Activated CD8-positive, alpha-beta memory T cell treated with anti-CD3 and anti-CD28 coated beads, Interleukin-2, amount 50 U/mL, for 48 hours (primary cell): ENCODE data around the gene FGGY.
A peak's percentile ranks its signal among the peaks of the same experiment; 100 is the strongest.
"Not testable (repeated sequence)": the region's sequence is repeated elsewhere in the genome, so short reads cannot be mapped to it uniquely, and the experiment has no call there.

Experiments used
- DNase-seq: peaks from one replicate; pipeline ENCODE4 v3.0.0-alpha.2; 2020

The FGGY gene, protein sequence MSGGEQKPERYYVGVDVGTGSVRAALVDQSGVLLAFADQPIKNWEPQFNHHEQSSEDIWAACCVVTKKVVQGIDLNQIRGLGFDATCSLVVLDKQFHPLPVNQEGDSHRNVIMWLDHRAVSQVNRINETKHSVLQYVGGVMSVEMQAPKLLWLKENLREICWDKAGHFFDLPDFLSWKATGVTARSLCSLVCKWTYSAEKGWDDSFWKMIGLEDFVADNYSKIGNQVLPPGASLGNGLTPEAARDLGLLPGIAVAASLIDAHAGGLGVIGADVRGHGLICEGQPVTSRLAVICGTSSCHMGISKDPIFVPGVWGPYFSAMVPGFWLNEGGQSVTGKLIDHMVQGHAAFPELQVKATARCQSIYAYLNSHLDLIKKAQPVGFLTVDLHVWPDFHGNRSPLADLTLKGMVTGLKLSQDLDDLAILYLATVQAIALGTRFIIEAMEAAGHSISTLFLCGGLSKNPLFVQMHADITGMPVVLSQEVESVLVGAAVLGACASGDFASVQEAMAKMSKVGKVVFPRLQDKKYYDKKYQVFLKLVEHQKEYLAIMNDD

DNA sequence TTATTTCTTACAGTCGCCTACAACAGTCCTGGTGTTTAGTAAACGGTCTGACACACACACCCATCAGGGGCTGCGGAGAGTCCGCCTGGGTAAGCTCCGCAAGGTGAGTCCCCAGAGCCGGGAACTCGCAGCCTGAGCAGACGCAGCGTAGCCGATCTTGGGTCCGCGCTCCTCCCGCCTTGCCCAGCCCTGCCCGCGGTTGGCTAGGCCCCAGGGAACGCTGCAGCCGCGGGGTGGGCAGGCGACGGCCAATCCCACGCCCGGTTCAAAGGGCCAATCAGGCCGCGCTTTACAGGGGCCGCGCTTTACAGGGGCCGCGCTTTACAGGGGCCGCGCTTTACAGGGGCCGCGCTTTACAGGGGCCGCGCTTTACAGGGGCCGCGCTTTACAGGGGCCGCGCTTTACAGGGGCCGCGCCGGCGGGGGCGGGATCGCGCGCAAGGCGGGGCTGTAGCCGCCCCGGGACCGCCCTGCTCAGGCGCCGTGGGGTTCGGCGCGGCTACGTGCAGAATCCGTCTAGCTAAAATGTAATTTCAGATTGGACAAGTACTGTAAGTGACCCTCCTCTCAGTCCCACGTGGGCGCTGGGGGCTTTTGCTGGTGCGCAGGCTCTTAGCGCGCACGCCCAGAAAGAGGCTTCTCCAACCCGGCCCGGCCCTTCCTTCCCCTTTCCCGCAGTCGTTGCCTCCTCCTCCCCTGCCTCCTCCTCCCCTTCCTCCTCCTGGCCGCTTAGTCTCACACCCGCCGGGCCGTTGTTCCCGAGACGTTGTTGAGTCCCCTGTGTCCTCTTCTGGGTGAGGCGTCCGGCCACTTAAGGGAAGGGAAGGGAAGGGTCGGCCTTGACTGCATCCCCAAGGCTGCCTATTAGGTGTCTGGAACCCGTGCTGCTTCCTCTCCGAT, at the start of gene FGGY:
Gene FGGY (plus strand): TSS at position 737 of the 899 bp plus-strand sequence. CDS start 24,456 bp downstream, outside the sequence.
- peak; percentile 89 for DNase-seq

DNA sequence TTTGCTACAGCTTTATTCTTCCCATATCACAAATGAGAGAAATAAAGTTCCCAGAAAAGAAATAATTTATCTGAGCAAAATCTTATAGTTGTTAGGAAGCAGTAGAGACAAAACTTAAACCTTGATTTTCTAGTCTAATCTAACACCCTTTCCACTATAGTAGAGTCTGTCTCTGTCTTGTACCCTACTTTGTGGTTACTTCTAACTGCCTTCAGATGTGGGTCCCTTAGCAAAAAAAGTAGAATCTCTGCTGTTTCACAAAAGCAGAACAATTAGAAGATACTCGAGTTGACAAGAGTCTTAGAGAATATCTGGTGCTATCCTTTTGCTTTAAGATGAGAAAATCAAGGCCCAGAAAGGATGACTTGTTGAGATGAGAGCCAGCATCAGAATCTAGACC, 48.1 kb upstream of the FGGY start:
- DNase-seq, result no peak

DNA sequence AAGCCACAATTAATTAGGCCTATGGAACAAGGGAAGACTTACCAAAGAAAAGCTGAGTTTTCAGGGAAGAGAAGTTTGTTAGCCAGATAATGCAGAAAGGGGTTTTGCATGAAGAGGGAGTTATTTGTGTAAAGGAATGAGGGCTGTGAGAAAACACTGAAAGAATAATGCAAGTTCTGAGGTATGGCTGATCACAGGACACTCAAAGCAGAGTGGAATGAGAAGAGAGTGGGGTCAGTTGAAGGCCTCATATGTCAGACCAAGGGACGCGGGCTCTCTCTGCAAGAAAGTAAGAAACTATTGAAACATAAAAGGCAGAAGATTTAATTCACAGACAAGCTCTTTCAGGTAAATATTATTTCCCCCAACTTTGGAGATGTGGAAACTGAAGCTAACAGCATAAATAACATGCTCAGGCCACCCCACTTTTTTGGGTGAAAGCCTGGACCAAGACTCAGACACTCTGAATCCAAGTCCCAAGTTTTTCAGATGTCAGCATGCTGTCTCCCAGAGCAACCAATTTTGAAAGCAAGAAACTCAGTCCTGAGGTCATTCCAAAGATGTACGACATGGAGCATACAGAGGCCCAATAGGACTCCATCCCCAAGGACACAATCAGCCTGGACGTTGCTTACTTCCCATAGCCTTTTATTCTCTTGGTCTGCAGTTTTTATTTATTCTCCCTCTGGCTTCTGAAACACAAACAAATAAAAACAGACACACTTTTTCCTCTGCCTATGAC, 47.3 kb upstream of the FGGY start:
- no peak for DNase-seq

DNA sequence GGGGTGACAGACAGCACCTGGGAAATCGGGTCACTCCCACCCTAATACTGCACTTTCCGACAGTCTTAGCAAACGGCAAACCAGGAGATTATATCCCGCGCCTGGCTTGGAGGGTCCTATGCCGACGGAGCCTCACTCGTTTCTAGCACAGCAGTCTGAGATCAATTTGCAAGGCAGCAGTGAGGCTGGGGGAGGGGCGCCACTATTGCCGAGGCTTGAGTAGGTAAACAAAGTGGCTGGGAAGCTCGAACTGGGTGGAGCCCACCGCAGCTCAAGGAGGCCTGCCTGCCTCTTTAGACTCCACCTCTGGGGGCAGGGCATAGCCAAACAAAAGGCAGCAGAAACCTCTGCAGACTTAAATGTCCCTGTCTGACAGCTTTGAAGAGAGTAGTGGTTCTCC, 45.8 kb upstream of the FGGY start:
- not testable (repeated sequence) for DNase-seq

DNA sequence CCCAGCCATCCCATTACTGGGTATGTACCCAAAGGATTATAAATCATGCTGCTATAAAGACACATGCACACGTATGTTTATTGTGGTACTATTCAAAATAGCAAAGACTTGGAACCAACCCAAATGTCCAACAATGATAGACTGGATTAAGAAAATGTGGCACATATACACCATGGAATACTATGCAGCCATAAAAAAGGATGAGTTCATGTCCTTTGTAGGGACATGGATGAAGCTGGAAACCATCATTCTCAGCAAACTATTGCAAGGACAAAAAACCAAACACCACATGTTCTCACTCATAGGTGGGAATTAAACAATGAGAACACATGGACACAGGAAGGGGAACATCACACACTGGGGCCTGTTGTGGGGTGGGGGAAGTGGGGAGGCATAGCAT, 40.5 kb upstream of the FGGY start:
- DNase-seq, result not testable (repeated sequence)

DNA sequence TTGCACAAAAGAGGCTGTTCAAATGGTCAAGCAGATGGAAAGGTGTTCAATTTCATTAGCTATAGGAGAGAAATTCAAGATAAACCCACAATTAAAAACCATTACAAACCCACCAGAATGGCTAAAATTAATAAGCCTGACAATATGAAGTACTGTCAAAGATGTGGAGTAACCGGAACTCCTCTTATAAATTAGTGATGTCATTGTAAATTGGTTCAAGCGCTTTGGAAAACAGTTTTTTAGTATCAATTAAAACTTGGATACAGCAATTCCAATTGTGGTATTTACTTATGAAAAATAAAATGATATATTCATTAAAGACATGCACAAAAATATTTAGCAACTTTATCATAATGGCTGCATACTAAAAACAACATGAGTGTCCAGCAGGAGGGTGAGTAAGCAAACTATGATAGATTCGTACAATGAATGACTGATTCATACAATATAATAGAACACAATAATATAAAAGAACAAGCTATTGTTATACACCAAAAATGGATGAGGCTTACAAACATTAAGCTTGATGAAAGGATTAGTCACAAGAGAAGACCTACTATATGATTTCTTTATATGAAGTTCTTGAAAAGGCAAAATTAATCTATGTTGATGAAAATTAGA, 38.4 kb upstream of the FGGY start:
- DNase-seq, result no peak

DNA sequence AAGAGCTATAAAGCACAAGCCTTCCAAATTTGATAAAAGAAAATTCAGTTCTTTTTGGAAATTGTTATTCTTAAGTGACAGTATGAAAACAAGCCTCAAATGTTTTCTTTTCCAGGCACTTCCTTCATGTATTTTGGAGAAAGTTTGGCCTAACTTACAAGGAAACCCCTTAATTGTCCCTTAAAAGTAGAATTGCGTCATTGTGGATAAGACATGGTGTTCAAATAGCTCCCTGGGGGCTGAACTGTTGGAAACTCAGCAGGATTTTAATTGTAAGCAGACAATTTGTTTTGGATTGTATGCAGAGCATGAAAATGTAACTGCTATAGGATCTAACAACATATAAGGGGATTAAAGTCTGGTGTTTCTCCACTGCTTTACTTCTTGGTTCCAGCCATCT, 35.4 kb upstream of the FGGY start:
- no peak for DNase-seq

DNA sequence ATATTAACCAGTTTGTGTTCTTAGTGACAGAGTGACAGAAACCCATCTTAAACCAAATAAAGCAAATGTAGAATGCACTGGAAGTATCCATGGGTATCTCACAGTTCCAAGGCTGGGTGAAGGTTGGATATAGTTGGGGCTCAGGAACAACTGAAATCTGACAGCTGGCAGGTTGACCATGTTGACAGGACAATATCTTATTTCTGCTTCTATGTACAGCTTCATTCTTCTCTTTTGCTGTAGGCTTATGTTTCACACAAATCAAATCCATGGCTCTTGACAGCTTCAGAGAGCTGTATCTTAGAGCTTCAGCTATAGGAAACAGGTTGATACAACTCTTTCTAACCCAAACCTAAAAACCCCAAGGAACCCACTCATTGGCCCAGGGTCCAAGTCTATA, 34.3 kb upstream of the FGGY start:
- DNase-seq, result no peak

DNA sequence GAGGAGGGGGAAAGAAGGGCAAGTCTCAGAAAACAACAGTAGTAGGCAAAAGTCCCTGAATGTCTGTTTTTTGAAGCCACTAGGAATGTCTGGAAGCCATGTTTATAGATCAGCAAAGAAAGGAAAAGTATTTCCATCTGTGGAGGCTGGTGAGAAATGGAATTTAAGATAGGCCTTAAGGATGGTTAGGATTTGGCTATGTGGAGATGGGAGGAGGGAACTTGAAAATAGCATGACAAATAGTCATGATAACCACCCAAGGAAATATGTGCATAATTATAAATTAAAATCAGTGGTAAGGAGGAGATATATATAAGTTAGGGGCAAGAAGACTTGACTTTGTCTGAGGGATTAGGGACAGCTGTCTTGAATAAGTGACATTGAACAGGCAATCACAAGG, 33.8 kb upstream of the FGGY start:
- no peak for DNase-seq

DNA sequence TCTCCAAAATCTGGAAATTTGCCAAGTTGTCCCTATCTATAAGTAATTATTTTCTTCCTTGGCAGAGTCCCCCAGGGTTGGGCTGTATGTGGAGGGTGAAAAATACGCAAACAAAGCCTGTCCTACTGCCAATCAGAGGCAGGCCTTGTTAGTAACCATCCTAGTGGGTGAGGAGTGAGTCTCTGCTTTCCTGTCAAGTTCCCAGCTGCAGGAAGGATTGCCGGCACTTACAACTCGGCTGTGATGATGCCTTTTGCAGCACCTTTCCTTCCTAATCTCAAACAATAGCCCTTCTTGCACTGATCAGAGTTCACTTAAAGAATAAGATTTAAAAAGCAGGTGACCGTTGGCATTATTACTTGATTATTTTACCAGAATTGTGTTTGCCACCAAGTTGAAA, 31.3 kb upstream of the FGGY start:
- no peak for DNase-seq

DNA sequence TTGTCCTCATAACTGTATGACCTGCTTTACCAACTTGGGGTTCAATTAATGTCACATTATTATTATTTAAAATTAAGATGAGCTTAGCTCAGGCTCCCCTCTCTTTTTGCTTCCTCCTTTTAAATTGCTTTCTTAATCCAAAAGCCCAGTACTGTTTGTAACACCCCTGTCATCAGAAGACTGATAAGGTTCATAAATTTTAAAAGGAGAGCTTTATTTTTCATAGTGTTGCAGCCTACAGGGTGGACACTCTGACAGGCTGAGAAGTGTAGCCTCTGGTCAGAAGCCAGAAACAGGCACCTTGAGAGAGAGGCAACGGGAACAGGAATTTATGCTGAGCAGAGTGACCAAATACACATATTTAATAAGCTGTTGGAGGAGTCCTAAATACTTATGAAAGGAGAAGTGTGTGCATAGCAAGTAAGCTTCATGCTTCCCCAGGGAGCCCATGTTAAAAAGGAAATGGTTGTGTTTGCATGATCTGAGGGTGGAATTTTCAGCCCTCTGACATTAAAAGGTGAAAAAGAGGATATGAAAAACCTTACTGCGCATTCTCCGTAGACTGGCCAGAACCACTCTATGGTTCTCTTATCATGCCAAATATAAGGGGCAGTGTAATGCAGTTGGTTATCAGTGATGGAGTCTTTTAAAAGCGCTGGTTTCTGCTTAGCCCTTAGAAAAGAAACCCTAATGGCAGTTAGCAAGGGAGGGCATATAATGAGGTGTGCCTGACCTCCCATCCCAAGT, 30.5 kb upstream of the FGGY start:
- no peak for DNase-seq

DNA sequence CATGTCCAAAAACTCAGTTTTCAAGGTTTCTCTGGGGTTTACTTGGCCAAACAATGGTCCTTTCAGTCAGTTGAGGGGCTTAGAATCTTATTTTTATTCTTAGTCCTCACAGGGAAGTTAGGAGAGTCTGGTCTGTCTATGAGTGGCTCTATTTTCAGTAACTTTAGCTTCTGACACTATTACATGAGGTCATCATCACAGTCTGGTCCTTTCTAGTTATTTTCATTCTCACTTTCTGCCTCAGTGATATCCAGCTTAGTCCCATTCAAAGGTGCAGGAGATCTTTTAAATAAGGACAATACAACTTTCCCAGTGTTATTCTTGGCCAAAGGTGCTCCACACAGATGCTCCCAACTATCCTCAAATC, 30.0 kb upstream of the FGGY start:
- no peak for DNase-seq

DNA sequence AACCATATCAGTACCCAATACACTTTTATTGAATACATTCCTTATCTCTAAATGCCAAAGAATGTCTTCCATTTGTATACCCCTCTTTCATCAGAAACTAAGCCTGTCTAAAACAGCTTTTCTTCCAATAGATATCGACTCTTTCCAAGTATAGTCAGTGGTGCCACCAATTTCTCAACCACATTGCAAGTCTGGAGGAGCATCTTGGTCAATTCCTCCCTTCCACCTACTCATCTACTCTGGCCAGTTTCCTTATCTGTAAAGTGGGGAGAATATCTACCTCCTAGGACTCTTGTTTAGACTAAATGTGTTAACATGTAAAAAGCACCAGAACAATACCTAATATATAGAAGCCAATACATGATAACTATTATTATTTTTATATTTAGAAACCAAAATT, 28.5 kb upstream of the FGGY start:
- DNase-seq, result no peak

DNA sequence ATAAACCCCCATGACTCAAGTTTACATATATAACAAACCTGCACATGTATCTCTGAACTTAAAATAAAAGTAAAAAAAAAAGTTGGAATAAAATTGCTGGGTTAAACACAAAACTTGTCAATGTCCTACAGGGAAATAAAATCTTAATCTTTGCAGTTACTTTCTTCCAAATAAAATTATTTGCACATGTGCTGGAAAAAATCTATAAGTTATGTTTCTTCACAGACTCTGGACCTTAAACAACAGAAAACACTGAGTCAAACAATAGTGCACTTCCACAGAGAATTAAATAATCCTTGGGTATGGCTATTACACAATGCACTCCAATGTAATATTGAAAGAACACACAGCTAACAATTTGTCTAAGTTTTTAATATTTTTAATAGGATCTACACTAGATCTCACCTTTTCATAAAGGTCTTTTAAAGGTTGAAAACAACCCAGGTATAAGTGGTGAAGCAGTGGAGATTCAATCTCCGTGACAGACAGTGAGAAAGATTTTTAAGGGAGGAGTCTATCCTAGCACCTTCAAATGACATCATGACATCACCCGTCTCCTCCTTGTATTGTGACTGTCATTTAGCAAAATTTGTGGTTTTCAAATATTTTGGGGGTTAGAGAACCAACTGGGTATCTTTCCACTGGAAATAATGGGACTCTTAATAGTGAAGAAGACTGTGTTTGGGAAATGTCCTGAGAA, 25.2 kb upstream of the FGGY start:
- no peak for DNase-seq

DNA sequence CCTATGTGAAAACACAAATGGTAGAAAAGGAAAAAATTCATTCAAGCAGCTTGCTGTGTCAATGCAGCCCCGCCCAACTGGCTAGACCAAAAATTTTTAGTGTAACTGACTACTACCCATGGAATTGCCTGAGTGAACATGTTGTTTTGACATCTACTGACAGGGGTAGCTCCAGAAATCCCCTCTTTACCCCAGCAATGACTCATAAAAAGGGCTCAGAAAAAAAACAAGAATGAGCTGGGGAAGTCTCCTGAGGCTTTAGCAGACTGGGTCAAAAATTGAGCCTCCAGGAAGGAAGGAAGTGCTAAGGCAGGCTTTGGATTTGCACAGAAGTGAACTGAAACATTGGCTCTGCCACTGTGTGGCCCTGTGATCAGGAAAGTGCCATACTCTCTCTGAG, 24.4 kb upstream of the FGGY start:
- DNase-seq, result no peak

DNA sequence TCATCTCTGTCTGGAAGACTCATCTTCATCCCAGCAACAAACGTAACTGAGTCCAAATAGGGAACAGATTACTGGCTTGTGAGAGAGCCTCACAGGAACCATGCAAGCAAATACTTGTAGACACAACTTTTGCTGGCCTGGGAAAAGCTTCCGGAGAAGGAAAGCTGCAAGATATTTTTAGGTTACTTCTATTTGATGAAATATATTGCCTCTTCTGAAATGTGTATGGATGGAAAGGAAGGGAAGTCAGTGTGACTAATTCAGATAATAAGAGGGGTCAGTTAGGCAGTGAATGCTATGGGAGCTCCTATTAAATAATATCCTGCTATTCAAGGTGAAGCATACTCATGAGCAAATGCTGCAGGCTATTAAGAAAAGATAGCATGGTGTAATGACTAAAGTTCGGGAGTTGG, 20.4 kb upstream of the FGGY start:
- DNase-seq, result no peak

DNA sequence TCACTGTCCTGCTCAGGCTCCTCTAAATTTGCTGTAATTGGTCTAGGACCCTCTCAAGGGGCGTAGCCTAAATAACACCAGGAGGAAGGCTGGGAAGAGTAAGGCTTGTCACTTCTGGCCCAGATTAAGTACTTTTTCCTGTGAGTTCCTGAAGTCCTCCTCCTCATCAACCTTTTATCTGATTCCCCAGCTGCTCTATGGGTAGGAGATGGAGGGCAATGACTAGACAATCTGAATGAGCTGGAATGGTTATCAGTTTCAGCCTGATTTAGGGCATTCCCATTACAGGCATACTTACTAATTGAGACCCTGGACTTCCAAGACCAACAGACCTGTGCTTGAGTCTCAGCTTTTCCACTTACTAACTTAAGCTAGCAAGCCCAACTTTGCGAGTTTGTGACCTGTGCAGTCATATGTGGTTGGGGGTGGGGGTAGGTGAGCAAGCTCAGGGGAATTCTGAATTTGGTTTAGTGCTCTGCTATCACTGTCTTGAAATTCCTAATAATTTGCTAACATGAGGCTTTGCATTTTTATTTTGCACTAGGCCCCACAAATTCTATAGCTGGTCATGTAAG, 18.0 kb upstream of the FGGY start:
- no peak for DNase-seq

DNA sequence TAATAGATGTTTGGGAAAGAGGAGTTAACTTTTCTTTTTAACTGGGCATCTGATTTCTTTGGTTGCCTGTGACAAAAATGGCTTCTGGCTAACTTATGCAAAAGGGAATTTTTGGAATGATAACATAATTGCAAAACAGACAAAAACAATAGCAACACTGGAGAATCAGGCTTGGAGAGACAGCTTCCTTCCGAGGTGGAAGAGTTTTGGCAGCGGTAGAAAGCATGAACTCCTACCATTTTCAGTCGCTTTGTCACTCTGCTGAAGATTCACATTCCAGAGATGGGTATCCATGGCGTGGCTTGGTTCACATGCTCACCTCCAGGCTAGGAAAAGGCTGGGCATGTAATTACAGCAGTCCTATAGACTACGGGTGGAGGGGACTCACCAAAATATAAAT, 17.2 kb upstream of the FGGY start:
- no peak for DNase-seq

DNA sequence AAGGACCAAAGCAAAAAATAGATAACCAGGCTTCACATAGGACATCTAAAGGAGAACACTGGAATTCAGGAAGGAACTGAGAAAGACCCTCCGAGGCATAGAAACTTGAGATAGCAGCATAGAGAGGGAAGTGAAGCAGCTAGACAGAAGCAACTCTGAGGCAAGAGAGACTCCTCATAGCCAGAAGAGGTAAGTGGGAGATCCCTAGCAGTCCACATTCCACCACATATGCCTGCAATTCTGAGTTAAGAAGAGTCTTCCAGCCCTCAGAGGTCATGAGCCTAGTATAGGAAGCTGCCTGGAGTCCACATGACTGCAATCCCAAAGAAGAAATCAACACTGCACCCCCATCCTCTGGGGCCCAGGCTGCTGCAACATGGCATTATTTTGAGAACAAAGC, 13.9 kb upstream of the FGGY start:
- DNase-seq, result no peak

DNA sequence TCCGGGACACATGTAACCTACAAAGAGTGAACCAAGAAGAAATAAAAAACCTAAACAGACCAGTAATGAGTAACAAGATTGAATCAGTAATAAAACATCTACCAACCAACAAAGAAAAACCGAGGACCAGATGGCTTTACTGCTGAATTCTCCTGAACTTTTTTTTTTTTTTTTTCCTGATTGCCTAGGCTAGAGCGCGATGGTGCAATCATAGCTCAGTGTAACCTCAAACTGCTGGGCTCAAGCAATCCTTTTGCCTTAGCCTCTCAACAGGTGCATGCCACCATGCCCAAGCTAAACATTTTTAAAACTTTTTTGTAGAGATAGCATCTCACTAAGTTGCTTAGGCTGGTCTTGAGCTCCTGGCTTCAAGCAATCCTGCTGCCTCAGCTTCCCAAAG, 11.2 kb upstream of the FGGY start:
- no peak for DNase-seq

DNA sequence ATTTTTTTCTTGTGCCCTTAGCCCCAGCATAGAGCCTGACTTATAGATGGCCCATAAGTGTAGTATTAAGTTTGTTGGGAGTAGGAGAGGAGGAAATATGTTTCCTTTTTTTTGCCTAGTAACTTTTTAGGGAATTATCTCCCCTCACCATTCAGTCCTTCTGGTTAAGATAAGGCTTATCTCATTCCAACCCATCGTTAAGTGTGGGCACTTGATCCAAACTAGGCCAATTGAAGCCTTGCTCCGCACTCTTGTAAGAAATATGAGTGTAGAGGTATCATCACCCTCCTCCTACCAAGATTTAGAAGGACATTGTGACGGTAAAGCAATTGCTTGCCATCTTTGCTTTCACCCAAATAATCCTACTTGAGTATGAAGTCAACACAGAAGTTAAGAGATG, 8.8 kb upstream of the FGGY start:
- DNase-seq, result no peak
